CD14-positive monocyte (primary cell): Measurements from ENCODE around the gene TCEAL1. TPM values are rescaled to one million over a fixed set of nuclear protein-coding genes. Genes with fewer than 3 reads are reported as not detected.
"Not testable (repeated sequence)": the region's sequence is repeated elsewhere in the genome, so short reads cannot be mapped to it uniquely, and the experiment has no call there.

Experiments used
- DNase-seq, 3 donors: peaks; one replicate each; pipeline ENCODE4 v3.0.0-alpha.2; 2011 to 2022
- H2AFZ ChIP-seq: 2 replicates; pipeline ENCODE4 v1.6.0; 2012; ENCODE audit warnings: mild to moderate bottlenecking, low read depth, low read length, inconsistent platforms; ENCODE audit not compliant: insufficient read depth, poor library complexity, severe bottlenecking
- H3K27ac ChIP-seq, 2 donors: 1 replicate in 1 of 2; 2 replicates in 1 of 2; pipeline ENCODE4 v1.5.1; 2012 to 2013; ENCODE audit warnings: low read length in 2 of 2, control low read depth in 1 of 2, inconsistent platforms in 1 of 2, low read depth in 1 of 2, mild to moderate bottlenecking in 1 of 2
- H3K27me3 ChIP-seq, 2 donors: one replicate each; pipeline versions ENCODE4 v1.6.0 to v1.6.1; 2011 to 2013; ENCODE audit warnings: low read length in 2 of 2; ENCODE audit not compliant: control insufficient read depth in 2 of 2, insufficient read depth in 2 of 2
- H3K36me3 ChIP-seq, 2 donors: replicated peaks in 1 of 2; 1 replicate in 1 of 2; 2 replicates in 1 of 2; pipeline versions ENCODE4 v1.5.1 to v1.6.1; 2012 to 2013; ENCODE audit warnings: low read length in 2 of 2, control low read depth in 1 of 2, inconsistent platforms in 1 of 2, mild to moderate bottlenecking in 1 of 2; ENCODE audit not compliant: insufficient read depth in 2 of 2, control insufficient read depth in 1 of 2
- H3K4me1 ChIP-seq, 2 donors: 1 replicate in 1 of 2; 2 replicates in 1 of 2; pipeline versions ENCODE4 v1.5.1 to v1.6.1; 2012 to 2013; ENCODE audit warnings: low read length in 2 of 2, control low read depth in 1 of 2, inconsistent platforms in 1 of 2, mild to moderate bottlenecking in 1 of 2, moderate library complexity in 1 of 2; ENCODE audit not compliant: insufficient read depth in 2 of 2, control insufficient read depth in 1 of 2
- H3K4me2 ChIP-seq: replicated peaks from 2 replicates; pipeline ENCODE3; 2012; ENCODE audit warnings: low read length, moderate library complexity, mild to moderate bottlenecking; ENCODE audit not compliant: poor library complexity, severe bottlenecking; ENCODE audit errors: extremely low read depth
- H3K4me3 ChIP-seq, 3 experiments: fragments of 200-600 bp in 1 of 3; sonication (generic) in 1 of 3; replicated peaks in 1 of 3; 1 replicate in 2 of 3; 2 replicates in 1 of 3; pipeline ENCODE4 v1.5.1; 2011 to 2013; ENCODE audit warnings: low read length in 3 of 3, mild to moderate bottlenecking in 3 of 3, control low read depth in 2 of 3, low read depth in 2 of 3, inconsistent platforms in 1 of 3, moderate library complexity in 1 of 3
- H3K79me2 ChIP-seq: 2 replicates; pipeline ENCODE4 v1.6.0; 2012; ENCODE audit warnings: mild to moderate bottlenecking, control low read depth, inconsistent platforms, low read length, moderate library complexity; ENCODE audit not compliant: insufficient read depth
- H3K9ac ChIP-seq: 2 replicates; pipeline ENCODE4 v1.6.0; 2017; ENCODE audit warnings: low read length, mild to moderate bottlenecking; ENCODE audit not compliant: insufficient read depth, poor library complexity, severe bottlenecking
- H3K9me3 ChIP-seq, 2 donors: replicated peaks in 1 of 2; 1 replicate in 1 of 2; 2 replicates in 1 of 2; pipeline versions ENCODE4 v1.5.1 to v1.6.1; 2012 to 2013; ENCODE audit warnings: low read length in 2 of 2, control low read depth in 1 of 2; ENCODE audit not compliant: control insufficient read depth in 1 of 2, insufficient read depth in 1 of 2
- H4K20me1 ChIP-seq: 2 replicates; pipeline ENCODE4 v1.6.0; 2012; ENCODE audit warnings: mild to moderate bottlenecking, low read length, control low read depth, moderate library complexity; ENCODE audit not compliant: insufficient read depth
- H3K27ac Mint-ChIP-seq, 7 donors: one replicate each; pipeline ENCODE4 v1.8.0; 2020; ENCODE audit warnings: mild to moderate bottlenecking in 7 of 7, mixed read lengths in 7 of 7, moderate library complexity in 6 of 7, inconsistent platforms in 2 of 7
- H3K27me3 Mint-ChIP-seq, 3 donors: one replicate each; pipeline ENCODE4 v1.8.0; 2021 to 2022; ENCODE audit warnings: low read depth in 3 of 3, mild to moderate bottlenecking in 3 of 3, mixed read lengths in 3 of 3, moderate library complexity in 3 of 3, inconsistent platforms in 1 of 3
- H3K36me3 Mint-ChIP-seq, 2 donors: one replicate each; pipeline ENCODE4 v1.8.0; 2020; ENCODE audit warnings: mixed read lengths in 2 of 2, inconsistent platforms in 1 of 2, mild to moderate bottlenecking in 1 of 2
- H3K4me1 Mint-ChIP-seq: one replicate; pipeline ENCODE4 v1.8.0; 2020; ENCODE audit warnings: mild to moderate bottlenecking, mixed read lengths
- H3K4me3 Mint-ChIP-seq, 2 donors: one replicate each; pipeline ENCODE4 v1.8.0; 2020; ENCODE audit warnings: mild to moderate bottlenecking in 2 of 2, mixed read lengths in 2 of 2, moderate library complexity in 1 of 2
- H3K9me3 Mint-ChIP-seq, 7 donors: one replicate each; pipeline ENCODE4 v1.8.0; 2020 to 2022; ENCODE audit warnings: mixed read lengths in 7 of 7, mild to moderate bottlenecking in 6 of 7, moderate library complexity in 6 of 7, inconsistent platforms in 2 of 7
- WGBS: methylation state at CpG from one replicate; pipeline ENCODE4 v1.1.5; 2013; ENCODE audit warnings: missing lambda C conversion rate; ENCODE audit not compliant: insufficient coverage; 5-methylcytosine and 5-hydroxymethylcytosine counted together
- intact Hi-C, 2 donors: fragments of 100-400 bp; cut with micrococcal nuclease; formaldehyde crosslinking; loops; one replicate each; pipeline versions ENCODE4 v1.15.0 to v1.15.1; 2023
- polyA plus RNA-seq, 3 donors: library from polyadenylated mRNA; depleted of rRNA in 1 of 3; unstranded in 2 of 3; stranded (reverse) in 1 of 3; fragments of 300-500 nt in 2 of 3; fragments of >200 nt in 1 of 3; fragmentation: Illumina TruSeq in 2 of 3; gene quantifications; 1 replicate in 2 of 3; 2 replicates in 1 of 3; pipeline ENCODE4 v1.2.3, GENCODE V29; 2012 to 2021
- TF ChIP-seq, protein P1 (sequence below): fragments of 200-600 bp; IDR thresholded peaks from one replicate; pipeline ENCODE4 v1.8.0; 2022; ENCODE audit warnings: antibody characterized with exemption, mild to moderate bottlenecking

TCEAL1 gene
- polyA plus RNA-seq, 3 donors = 5.5 to 11.4 (median 5.8) TPM

DNA sequence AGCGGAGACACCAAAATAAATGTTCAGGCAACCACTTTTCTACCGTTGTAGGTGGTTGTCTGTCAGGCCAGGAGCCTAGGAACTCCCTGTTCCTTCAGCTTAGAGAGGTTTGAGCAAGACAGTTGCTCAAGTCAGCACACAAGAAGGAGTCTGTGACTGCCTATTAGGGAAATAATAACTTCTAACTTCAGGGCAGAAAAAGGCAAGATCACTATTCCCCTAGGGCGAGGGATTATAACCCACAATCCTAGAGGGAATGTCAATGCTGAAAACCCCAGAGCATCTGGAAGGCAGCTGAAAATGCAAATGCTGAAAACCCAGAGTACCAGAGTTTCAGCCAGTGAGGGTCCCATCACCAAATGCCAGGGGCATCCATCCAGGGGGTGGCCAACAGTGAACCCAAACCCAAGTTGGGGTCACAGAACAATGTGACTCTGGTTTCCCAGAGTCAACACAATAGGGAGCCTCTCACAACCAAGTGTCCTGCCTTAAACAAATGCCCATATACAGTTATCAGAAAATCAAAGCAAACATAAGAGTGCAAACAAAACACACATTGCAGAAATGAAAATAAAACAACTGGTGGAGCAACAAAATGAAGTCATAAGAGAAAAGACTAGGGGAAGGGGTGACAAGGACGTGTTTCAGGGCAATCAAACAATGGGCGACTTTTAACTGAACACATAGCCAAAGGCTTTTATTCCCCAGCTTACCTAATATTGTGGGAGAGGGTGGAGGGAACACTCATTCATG lies 30.1 kb downstream of the TCEAL1 start:
- H3K9ac ChIP-seq = no peak overlapping the region
- H3K9me3 Mint-ChIP-seq = peaks cover 0 to 3% (median 2%) of the 10 kb centered on the region in 7 donors
- no peaks in the 10 kb centered on the region for H4K20me1 ChIP-seq
- H3K36me3 ChIP-seq = no peaks in the 10 kb centered on the region
- peaks cover 9 to 18% (median 11%) of the 10 kb centered on the region in 3 donors for H3K27me3 Mint-ChIP-seq
- no peaks in the 10 kb centered on the region for H3K4me1 ChIP-seq
- H3K36me3 Mint-ChIP-seq = no peaks in the 10 kb centered on the region
- no CpG with 5 or more reads among the region's 5 CpGs for WGBS
- H3K27me3 ChIP-seq = peaks cover 11 to 12% of the 10 kb centered on the region in 2 donors
- no peak overlapping the region for H3K4me2 ChIP-seq
- H3K9me3 ChIP-seq = no peaks in the 10 kb centered on the region
- H3K4me3 ChIP-seq = no peak overlapping the region
- no peak overlapping the region for H2AFZ ChIP-seq
- intact Hi-C loops = no loop called here
- H3K79me2 ChIP-seq = no peaks in the 10 kb centered on the region
- DNase-seq = no peak
- TF ChIP-seq, protein P1, sequence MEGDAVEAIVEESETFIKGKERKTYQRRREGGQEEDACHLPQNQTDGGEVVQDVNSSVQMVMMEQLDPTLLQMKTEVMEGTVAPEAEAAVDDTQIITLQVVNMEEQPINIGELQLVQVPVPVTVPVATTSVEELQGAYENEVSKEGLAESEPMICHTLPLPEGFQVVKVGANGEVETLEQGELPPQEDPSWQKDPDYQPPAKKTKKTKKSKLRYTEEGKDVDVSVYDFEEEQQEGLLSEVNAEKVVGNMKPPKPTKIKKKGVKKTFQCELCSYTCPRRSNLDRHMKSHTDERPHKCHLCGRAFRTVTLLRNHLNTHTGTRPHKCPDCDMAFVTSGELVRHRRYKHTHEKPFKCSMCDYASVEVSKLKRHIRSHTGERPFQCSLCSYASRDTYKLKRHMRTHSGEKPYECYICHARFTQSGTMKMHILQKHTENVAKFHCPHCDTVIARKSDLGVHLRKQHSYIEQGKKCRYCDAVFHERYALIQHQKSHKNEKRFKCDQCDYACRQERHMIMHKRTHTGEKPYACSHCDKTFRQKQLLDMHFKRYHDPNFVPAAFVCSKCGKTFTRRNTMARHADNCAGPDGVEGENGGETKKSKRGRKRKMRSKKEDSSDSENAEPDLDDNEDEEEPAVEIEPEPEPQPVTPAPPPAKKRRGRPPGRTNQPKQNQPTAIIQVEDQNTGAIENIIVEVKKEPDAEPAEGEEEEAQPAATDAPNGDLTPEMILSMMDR = no peak
- no peak overlapping the region for H3K27ac ChIP-seq
- no peak overlapping the region for H3K27ac Mint-ChIP-seq
- no peaks in the 10 kb centered on the region for H3K4me1 Mint-ChIP-seq
- no peak overlapping the region for H3K4me3 Mint-ChIP-seq

DNA sequence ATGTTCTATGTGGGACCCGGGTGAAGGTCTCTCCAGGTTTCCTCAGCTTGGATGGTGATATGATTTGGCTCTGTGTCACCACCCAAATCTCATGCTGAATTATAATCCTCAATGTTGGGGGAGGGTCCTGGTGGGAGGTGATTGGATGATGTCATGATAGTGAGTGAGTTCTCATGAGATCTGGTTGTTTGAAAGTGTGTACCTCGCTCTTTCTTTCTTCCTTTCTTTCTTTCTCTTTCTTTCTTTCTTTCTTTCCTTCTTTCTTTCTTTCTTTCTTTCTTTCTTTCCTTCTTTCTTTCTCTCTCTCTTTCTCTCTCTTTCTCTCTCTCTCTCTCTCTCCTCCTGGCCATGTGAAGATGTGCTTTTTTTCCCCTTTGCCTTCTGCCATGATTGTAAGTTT lies 30.7 kb downstream of the TCEAL1 start:
- H3K4me3 Mint-ChIP-seq, H3K4me3 ChIP-seq, H3K4me2 ChIP-seq, H3K27ac Mint-ChIP-seq, H3K36me3 ChIP-seq, H3K9me3 ChIP-seq, H3K9ac ChIP-seq, DNase-seq, H3K4me1 Mint-ChIP-seq, H2AFZ ChIP-seq, H3K79me2 ChIP-seq, H3K9me3 Mint-ChIP-seq, H4K20me1 ChIP-seq, H3K36me3 Mint-ChIP-seq, H3K27ac ChIP-seq, H3K4me1 ChIP-seq, intact Hi-C loops: not testable (repeated sequence)
- H3K27me3 ChIP-seq = peaks cover 16 to 17% of the 10 kb centered on the region in 2 donors
- WGBS = no CpG with 5 or more reads among the region's 2 CpGs
- H3K27me3 Mint-ChIP-seq = peaks cover 15 to 24% (median 17%) of the 10 kb centered on the region in 3 donors
